ENCODE measurements around the gene RBPMS2.
"Not testable (repeated sequence)": the region's sequence is repeated elsewhere in the genome, so short reads cannot be mapped to it uniquely, and the experiment has no call there.

RBPMS2 gene

DNA sequence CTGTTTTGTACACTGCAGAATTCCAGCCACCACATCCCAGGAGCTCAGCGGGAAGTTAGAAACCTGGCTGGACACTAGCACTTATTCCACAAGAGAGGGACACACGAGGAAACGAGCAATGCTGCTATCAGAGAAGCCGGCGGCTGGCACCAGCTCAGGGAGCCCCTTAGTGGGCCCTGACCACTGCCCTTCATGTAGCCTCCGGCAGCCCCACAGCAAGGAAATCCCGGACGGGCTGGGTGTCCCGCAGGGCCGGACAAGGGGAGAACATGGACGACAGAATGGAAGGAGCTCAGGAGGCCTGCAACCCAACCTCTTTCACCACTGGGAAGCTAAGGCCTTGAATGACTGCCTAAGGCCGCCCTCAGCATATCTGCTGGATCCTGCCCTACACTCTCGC is 32.5 kb downstream of the RBPMS2 start:
- TF ChIP-seq, protein P1, sequence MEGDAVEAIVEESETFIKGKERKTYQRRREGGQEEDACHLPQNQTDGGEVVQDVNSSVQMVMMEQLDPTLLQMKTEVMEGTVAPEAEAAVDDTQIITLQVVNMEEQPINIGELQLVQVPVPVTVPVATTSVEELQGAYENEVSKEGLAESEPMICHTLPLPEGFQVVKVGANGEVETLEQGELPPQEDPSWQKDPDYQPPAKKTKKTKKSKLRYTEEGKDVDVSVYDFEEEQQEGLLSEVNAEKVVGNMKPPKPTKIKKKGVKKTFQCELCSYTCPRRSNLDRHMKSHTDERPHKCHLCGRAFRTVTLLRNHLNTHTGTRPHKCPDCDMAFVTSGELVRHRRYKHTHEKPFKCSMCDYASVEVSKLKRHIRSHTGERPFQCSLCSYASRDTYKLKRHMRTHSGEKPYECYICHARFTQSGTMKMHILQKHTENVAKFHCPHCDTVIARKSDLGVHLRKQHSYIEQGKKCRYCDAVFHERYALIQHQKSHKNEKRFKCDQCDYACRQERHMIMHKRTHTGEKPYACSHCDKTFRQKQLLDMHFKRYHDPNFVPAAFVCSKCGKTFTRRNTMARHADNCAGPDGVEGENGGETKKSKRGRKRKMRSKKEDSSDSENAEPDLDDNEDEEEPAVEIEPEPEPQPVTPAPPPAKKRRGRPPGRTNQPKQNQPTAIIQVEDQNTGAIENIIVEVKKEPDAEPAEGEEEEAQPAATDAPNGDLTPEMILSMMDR (IDR thresholded peaks at IDR 0.05) = no peak
- H3K4me3 Mint-ChIP-seq = no peak overlapping the region
- H3K27me3 Mint-ChIP-seq (ENCODE audit: low read depth, poor library complexity) = peaks cover 6% of the 10 kb centered on the region
- H3K9me3 Mint-ChIP-seq = no peaks in the 10 kb centered on the region
- H3K27ac Mint-ChIP-seq = no peak overlapping the region
- no peak for DNase-seq
- peaks cover 12% of the 10 kb centered on the region for H3K36me3 Mint-ChIP-seq (ENCODE audit: low read depth)
- peaks cover 71% of the 10 kb centered on the region for H3K4me1 Mint-ChIP-seq

DNA sequence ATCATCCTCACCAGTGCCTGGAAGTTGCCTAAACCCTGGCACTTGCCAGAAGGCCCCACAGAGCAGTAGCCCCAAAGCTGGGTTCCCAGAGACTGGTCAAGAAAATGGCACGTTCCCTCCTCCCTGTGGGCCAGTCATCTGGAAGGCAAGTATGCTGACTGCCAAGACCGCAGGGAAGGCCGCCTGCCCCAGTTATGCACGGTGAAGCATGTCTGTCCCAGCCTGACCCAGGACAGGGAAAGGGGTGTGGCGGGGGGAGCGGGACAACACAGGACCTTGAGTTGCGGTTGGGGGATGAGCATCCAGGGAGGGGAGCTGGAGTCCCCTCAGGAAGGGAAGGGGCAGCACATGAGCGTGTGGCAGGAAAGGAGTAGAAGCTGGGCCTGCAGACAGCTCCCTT is 33.0 kb downstream of the RBPMS2 start:
- peak; percentile 31 for DNase-seq
- no peak overlapping the region for H3K4me3 Mint-ChIP-seq
- peaks cover 71% of the 10 kb centered on the region for H3K4me1 Mint-ChIP-seq
- peaks cover 5% of the 10 kb centered on the region for H3K27me3 Mint-ChIP-seq (ENCODE audit: low read depth, poor library complexity)
- peaks cover 8% of the 10 kb centered on the region for H3K36me3 Mint-ChIP-seq (ENCODE audit: low read depth)
- H3K9me3 Mint-ChIP-seq = no peaks in the 10 kb centered on the region
- TF ChIP-seq, protein P1 (IDR thresholded peaks at IDR 0.05) = no peak
- no peak overlapping the region for H3K27ac Mint-ChIP-seq

DNA sequence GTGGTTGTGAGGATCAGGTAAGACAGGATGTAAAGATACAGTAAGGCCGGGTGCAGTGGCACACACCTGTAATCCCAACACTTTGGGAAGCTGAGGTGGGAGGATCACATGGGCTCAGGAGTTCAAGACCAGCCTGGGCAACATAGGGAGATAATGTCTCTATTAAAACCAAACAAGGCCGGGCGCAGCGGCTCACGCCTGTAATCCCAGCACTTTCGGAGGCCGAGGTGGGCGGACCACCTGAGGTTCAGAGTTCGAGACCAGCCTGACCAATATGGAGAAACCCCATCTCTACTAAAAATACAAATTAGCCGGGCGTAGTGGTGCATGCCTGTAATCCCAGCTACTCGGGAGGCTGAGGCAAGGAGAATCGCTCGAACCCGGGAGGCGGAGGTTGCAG is 33.7 kb downstream of the RBPMS2 start:
- peaks cover 67% of the 10 kb centered on the region for H3K4me1 Mint-ChIP-seq
- not testable (repeated sequence) for DNase-seq; H3K27me3 Mint-ChIP-seq (ENCODE audit: low read depth, poor library complexity); H3K9me3 Mint-ChIP-seq; H3K4me3 Mint-ChIP-seq; H3K27ac Mint-ChIP-seq; H3K36me3 Mint-ChIP-seq (ENCODE audit: low read depth)

DNA sequence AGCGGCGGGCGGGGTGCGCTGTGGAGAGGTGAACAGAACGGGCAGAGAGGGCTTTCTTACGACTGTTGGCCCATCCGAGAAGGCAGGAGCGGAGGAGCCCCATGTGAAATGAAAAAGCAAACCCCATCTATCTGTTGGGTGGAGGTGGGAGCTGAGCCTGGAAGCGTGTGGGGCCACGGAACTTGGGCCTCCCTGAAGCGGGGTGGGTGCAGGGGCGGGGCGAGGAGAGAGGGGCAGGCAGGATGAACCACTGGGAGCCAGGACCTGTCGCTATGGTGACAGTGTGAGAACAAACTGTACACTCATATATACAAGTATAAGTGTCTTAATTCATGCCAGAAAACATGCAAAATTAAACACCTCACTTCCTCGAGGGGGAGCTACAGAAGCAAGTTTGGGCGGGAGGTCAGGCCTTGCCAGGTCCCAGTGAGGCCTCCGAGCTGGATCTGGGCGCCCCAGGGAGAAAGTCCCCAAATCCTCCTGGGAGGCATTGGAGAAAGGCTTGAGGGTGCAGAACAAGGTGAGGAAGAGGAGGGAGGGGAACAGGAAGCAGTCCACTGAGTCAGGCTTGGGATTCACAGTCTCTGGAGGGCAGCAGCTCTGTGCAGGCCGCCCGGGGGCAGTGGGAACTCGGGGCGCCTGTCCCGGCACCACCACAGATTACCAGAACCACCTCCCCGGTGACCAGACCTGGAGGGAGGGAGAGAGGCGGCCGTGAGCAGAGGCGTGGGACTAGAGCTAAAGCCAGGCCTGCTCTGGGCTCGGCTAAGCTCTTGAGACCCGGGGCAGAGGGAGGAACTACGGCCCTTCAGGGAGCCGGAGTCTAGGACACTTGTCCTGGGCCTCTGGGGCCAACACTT is 34.8 kb downstream of the RBPMS2 start:
- Mint-ChIP-seq H3K27ac (peak overlapping the region; percentile 75), H3K4me3 (no peak overlapping the region), H3K4me1 (peaks cover 63% of the 10 kb centered on the region), H3K36me3 (ENCODE audit: low read depth) (peaks cover 4% of the 10 kb centered on the region), H3K9me3 (no peaks in the 10 kb centered on the region), H3K27me3 (ENCODE audit: low read depth, poor library complexity) (peaks cover 4% of the 10 kb centered on the region)
- DNase-seq = no peak
- TF ChIP-seq, protein P1 (IDR thresholded peaks at IDR 0.05) = no peak

DNA sequence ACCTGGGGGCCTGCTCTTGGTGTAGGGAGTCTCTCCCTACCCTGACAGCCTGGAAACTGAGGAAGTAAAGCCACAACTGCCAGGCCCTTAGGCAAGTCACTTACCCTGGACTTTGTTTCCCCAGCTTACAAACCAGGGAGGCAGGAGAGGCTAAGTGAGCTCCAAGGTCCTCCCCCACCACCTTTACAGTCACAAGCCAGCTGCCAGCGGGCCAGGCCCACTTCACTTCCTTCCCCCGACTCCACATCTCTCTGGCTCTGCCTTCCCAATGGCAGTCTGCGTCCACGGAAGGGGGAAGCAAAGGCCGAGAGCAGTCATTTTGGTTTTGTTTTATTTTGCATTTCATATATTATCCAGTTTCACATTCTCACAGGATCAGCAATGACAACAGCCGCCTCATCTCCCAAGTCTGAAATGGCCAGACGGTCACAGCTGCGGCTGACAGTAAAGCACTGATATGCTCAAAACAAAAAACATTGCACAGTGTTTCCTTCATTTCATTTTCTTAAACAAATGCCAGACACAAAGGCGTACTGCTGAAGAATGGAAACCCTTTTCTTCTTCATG is 35.7 kb downstream of the RBPMS2 start:
- DNase-seq = no peak
- H3K36me3 Mint-ChIP-seq (ENCODE audit: low read depth) = peaks cover 7% of the 10 kb centered on the region
- peaks cover 59% of the 10 kb centered on the region for H3K4me1 Mint-ChIP-seq
- TF ChIP-seq, protein P1 (IDR thresholded peaks at IDR 0.05) = no peak
- H3K4me3 Mint-ChIP-seq = no peak overlapping the region
- peak overlapping the region; percentile 61 for H3K27ac Mint-ChIP-seq
- H3K27me3 Mint-ChIP-seq (ENCODE audit: low read depth, poor library complexity) = peaks cover 4% of the 10 kb centered on the region
- no peaks in the 10 kb centered on the region for H3K9me3 Mint-ChIP-seq

DNA sequence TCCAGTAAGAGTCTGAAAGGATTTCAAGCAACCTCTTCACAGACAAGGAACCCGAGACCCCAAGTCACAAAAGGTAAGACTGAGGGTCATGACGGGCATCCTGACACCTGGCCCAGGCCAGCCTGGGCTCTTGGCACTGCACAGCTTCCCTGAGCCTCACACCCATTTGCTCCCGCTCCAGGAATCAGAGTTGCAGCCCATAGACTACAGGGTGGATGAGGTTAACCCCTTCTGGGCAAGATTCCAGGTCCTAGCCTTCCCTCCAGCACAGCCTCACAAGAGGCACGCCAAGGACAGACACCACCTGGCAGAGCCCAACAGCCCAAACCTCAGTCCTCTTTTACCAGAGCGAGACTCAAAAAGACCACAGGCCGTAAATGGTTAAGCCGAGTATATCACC is 36.2 kb downstream of the RBPMS2 start:
- Mint-ChIP-seq H3K4me1 (peaks cover 59% of the 10 kb centered on the region), H3K4me3 (no peak overlapping the region), H3K36me3 (ENCODE audit: low read depth) (peaks cover 9% of the 10 kb centered on the region), H3K27me3 (ENCODE audit: low read depth, poor library complexity) (peaks cover 4% of the 10 kb centered on the region), H3K27ac (peak overlapping the region; percentile 83), H3K9me3 (no peaks in the 10 kb centered on the region)
- DNase-seq = no peak
- TF ChIP-seq, protein P1 (IDR thresholded peaks at IDR 0.05) = no peak

Data from nephron progenitor cell (in vitro differentiated cells).